H1 (cell line): Measurements from ENCODE around the gene SCN2B.

ENCODE experiments used
- BACH1 ChIP-seq: IDR thresholded peaks from 2 replicates; pipeline ENCODE4 v1.6.1; 2012; ENCODE audit warnings: low read length, improper control_type of control experiment
- EP300 ChIP-seq, 2 experiments: IDR thresholded peaks; 1 replicate in 1 of 2; 2 replicates in 1 of 2; pipeline ENCODE4 v1.6.1; 2011 to 2012; ENCODE audit warnings: low read depth in 2 of 2, low read length in 2 of 2, mild to moderate bottlenecking in 2 of 2, borderline replicate concordance in 1 of 2, inconsistent platforms in 1 of 2, moderate library complexity in 1 of 2
- EZH2 ChIP-seq: fragments of 200-600 bp; sonication (generic); IDR thresholded peaks from 2 replicates; pipeline ENCODE4 v1.7.1; 2012; ENCODE audit warnings: low read depth, mild to moderate bottlenecking, moderate library complexity, low read length, inconsistent platforms; ENCODE audit not compliant: severe bottlenecking
- KDM4A ChIP-seq: IDR thresholded peaks from one replicate; pipeline ENCODE4 v1.7.1; 2012; ENCODE audit warnings: low read depth, mild to moderate bottlenecking, moderate library complexity, low read length, inconsistent platforms; ENCODE audit not compliant: severe bottlenecking
- NRF1 ChIP-seq: IDR thresholded peaks from 2 replicates; pipeline ENCODE4 v1.6.1; 2011; ENCODE audit warnings: mild to moderate bottlenecking, low read depth, low read length, improper control_type of control experiment
- POLR2A ChIP-seq, 2 experiments: IDR thresholded peaks; 1 replicate in 1 of 2; 2 replicates in 1 of 2; pipeline ENCODE4 v1.6.1; 2011; ENCODE audit warnings: low read depth in 2 of 2, low read length in 2 of 2, mild to moderate bottlenecking in 2 of 2; ENCODE audit errors: control extremely low read depth in 1 of 2
- POLR2AphosphoS5 ChIP-seq: IDR thresholded peaks from 2 replicates; pipeline ENCODE4 v1.6.1; 2011; ENCODE audit warnings: low read depth, low read length
- RAD21 ChIP-seq, 2 experiments: IDR thresholded peaks in 1 of 2; conservative IDR thresholded peaks in 1 of 2; 2 replicates each; pipeline ENCODE4 v1.6.1; 2011; ENCODE audit warnings: low read depth in 2 of 2, low read length in 2 of 2, improper control_type of control experiment in 1 of 2, inconsistent platforms in 1 of 2, mild to moderate bottlenecking in 1 of 2, moderate library complexity in 1 of 2
- RXRA ChIP-seq: IDR thresholded peaks from 2 replicates; pipeline ENCODE4 v1.6.1; 2011; ENCODE audit warnings: low read depth, mild to moderate bottlenecking, low read length, moderate library complexity; ENCODE audit not compliant: insufficient read depth
- TBP ChIP-seq: IDR thresholded peaks from 2 replicates; pipeline ENCODE4 v1.6.1; 2011; ENCODE audit warnings: low read depth, low read length, improper control_type of control experiment
- YY1 ChIP-seq: IDR thresholded peaks from 2 replicates; pipeline ENCODE4 v1.6.1; 2011; ENCODE audit warnings: low read depth, mild to moderate bottlenecking, low read length
- TF ChIP-seq, protein P1 (sequence below), 3 experiments: IDR thresholded peaks; 1 replicate in 2 of 3; 2 replicates in 1 of 3; pipeline versions ENCODE4 v1.5.1 to v1.6.1; 2011; ENCODE audit warnings: low read length in 3 of 3, mild to moderate bottlenecking in 3 of 3, inconsistent platforms in 2 of 3, low read depth in 1 of 3, moderate library complexity in 1 of 3; ENCODE audit not compliant: insufficient read depth in 1 of 3; ENCODE audit errors: control extremely low read depth in 1 of 3
- TF ChIP-seq, protein P2 (sequence below): IDR thresholded peaks from 2 replicates; pipeline ENCODE4 v1.6.1; 2012; ENCODE audit warnings: inconsistent platforms
- TF ChIP-seq, protein P3 (sequence below): IDR thresholded peaks from 2 replicates; pipeline ENCODE4 v1.6.1; 2011; ENCODE audit warnings: low read length, improper control_type of control experiment

DNA sequence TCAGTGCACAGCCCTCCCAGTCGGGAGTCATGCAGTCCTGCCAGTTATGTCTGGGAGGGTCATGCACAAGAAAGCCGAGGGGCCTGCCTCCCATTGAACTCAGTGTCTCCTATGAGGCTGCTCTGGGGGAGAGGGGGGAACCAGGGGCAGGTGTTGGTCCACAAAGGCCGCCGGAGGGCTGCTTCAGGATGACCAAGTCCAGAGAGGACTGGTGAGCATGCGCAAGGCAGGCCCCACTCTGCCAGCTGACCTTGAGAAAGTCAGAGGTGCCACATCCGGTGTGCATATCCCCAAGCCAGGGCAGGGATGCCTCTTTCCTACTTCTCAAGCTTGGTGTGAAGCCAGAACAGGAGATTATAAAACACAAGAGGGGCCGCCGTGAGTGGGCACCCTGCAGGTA lies 28.2 kb downstream of the SCN2B start:
- TF ChIP-seq, protein P1, sequence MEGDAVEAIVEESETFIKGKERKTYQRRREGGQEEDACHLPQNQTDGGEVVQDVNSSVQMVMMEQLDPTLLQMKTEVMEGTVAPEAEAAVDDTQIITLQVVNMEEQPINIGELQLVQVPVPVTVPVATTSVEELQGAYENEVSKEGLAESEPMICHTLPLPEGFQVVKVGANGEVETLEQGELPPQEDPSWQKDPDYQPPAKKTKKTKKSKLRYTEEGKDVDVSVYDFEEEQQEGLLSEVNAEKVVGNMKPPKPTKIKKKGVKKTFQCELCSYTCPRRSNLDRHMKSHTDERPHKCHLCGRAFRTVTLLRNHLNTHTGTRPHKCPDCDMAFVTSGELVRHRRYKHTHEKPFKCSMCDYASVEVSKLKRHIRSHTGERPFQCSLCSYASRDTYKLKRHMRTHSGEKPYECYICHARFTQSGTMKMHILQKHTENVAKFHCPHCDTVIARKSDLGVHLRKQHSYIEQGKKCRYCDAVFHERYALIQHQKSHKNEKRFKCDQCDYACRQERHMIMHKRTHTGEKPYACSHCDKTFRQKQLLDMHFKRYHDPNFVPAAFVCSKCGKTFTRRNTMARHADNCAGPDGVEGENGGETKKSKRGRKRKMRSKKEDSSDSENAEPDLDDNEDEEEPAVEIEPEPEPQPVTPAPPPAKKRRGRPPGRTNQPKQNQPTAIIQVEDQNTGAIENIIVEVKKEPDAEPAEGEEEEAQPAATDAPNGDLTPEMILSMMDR (IDR thresholded peaks at IDR 0.05; ENCODE audit: control extremely low read depth in 1 of 3, insufficient read depth in 1 of 3, low read depth in 1 of 3, low read length in 3 of 3), result no peak
- TF ChIP-seq RXRA, result no peak
- TF ChIP-seq, protein P2, sequence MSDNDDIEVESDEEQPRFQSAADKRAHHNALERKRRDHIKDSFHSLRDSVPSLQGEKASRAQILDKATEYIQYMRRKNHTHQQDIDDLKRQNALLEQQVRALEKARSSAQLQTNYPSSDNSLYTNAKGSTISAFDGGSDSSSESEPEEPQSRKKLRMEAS, result no peak
- TF ChIP-seq YY1, result no peak
- no peak for TF ChIP-seq POLR2AphosphoS5
- TF ChIP-seq KDM4A, result no peak
- TF ChIP-seq RAD21 (IDR thresholded peaks at IDR 0.05 in 1 of 2, conservative IDR thresholded peaks at IDR 0.05 in 1 of 2; ENCODE audit: low read depth in 2 of 2, low read length in 2 of 2), result no peak
- TF ChIP-seq BACH1, result no peak
- TF ChIP-seq TBP, result no peak
- TF ChIP-seq, protein P3, sequence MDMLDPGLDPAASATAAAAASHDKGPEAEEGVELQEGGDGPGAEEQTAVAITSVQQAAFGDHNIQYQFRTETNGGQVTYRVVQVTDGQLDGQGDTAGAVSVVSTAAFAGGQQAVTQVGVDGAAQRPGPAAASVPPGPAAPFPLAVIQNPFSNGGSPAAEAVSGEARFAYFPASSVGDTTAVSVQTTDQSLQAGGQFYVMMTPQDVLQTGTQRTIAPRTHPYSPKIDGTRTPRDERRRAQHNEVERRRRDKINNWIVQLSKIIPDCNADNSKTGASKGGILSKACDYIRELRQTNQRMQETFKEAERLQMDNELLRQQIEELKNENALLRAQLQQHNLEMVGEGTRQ, result no peak
- TF ChIP-seq POLR2A (IDR thresholded peaks at IDR 0.05; ENCODE audit: control extremely low read depth in 1 of 2, low read depth in 2 of 2, low read length in 2 of 2), result no peak
- TF ChIP-seq NRF1, result no peak
- TF ChIP-seq EZH2, result no peak
- TF ChIP-seq EP300 (IDR thresholded peaks at IDR 0.05; ENCODE audit: borderline replicate concordance in 1 of 2, low read depth in 2 of 2, low read length in 2 of 2), result no peak
